T-helper 1 cell (primary cell): ENCODE data around the gene CUL7.

Source experiments
- DNase-seq, 5 donors: peaks; one replicate each; pipeline ENCODE4 v3.0.0-alpha.2; 2012 to 2020

Gene CUL7

DNA sequence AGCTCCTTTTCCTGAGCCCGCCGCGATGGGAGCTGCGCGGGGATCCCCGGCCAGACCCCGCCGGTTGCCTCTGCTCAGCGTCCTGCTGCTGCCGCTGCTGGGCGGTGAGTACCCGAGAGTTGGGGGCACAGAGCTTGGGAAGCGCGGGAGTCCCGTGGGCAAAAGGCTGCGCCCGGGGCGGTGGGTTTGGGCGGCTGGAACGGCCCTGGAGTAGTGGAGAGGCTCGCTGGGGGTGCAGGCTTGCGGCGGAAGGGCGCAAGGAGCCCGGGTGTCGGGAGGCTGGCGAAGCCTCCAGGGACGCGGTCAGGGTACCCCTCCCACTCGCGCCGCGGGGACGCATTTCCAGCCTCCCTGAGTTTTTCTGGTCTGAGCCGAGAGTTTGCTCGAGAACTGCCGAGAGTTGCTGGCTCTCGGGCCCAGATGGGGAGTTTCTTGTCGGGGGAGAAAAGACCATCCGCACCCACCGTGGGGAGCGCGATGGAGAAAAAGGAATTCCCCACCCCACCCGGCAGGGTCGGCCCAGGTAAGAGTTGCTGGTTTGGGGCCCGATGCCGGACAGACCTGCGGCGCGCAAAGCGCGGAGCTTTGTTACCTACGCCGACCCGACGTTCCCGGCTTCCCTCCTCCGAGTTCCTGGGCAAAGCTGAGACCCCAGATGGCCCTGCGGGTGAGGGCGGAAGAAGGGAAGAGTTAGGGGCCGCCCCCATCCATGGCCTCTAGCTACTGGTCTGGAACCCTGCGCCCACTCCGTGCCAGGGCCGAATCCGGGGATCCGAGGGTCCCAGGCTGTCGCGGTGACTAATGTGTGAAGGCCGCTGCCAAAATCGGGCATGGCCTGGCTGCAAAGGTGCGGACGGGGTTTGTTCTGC, 23.0 kb upstream of the CUL7 start:
- no peak for DNase-seq

GRCh38 chr6:43075670-43076463, 22.2 kb upstream of the CUL7 start, which contains the start of gene PTK7:
Gene PTK7, plus strand, starts transcription at chr6:43076314. Its CDS starts 175 bp downstream, at chr6:43076489.
- no peak for DNase-seq

DNA sequence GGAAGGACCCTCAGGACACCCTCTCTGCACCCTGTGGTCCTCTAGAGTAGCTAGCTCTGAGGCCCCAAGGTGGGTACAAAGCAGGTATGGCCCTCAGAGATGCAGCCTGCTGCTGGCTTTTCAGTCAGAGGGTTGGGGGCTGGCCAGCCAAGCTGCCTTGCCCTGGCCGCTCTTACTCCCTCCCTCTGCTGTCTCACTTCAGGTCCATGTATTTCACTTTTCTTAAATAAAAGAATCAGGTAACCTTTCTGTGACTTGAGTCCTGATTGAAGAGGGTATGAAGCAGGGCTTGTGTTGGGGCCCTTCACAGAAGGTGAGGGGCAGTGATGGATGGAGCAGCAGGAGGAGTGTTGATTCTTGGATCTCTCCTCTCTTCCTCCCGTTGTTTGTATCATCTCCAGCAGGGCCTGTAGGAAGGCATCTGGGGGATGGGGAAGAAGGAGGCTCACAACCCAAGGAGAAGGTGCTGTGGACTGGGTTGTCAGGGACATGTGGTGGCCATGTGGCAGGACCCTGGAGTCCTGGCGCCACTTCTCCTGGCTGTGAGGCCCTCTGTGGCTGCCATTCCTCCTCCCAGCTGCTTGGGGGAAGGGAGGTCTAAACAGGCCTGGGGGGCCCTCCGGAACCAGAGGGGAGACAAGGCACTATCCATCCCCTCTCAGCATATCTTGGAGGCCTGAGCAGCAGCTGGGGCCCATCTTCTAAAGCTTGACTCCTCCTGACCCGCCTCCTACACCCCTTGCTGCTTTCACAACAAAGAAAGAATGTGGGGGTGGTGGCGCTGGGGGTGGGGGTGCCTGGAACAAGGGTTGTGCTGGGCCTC, 21.4 kb upstream of the CUL7 start:
- no peak for DNase-seq

GRCh38 chr6:43070028-43070632, 16.5 kb upstream of the CUL7 start:
- peak in 1 of 5 donors; percentile 56 for DNase-seq

- DNase-seq, result no peak
Observed at GRCh38 chr6:43062818-43063217, 9.2 kb upstream of the CUL7 start.

GRCh38 chr6:43061861-43062260, 8.2 kb upstream of the CUL7 start:
- DNase-seq, result no peak

DNA sequence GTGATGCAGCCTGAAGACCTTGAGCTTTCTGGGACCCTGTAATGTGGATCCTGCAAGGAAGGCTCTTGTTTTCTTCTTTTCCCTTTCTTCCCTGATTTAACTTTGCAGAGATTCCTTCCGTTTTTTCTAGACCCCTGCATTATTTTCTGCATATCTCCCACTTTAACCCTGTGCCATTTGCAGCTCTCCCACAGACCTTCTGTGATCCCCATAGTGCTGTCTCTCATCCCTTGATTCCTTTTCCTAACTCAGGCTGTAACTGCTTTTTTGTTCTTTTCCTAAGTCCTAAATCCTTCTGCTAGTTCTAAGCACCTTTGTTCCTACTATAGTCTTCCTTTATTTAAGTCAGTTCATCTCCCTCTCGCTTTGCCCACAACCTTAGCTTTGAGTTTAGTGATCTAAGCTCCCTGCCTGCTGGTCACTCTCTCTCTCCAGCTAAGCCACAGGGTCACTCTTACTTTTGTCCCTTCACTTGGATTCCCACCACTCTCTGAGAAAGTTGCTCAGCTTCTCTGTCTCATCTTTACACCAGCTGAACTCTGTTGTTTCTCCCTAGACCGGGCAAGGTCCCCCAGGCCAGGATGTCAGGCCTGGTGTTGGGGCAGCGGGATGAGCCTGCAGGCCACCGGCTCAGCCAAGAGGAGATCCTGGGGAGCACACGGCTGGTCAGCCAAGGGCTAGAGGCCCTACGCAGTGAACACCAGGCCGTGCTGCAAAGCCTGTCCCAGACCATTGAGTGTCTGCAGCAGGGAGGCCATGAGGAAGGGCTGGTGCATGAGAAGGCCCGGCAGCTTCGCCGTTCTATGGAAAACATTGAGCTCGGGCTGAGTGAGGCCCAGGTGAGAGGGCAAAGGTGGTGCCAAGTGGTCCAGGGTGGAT, 7.3 kb upstream of the CUL7 start:
- no peak for DNase-seq

DNA sequence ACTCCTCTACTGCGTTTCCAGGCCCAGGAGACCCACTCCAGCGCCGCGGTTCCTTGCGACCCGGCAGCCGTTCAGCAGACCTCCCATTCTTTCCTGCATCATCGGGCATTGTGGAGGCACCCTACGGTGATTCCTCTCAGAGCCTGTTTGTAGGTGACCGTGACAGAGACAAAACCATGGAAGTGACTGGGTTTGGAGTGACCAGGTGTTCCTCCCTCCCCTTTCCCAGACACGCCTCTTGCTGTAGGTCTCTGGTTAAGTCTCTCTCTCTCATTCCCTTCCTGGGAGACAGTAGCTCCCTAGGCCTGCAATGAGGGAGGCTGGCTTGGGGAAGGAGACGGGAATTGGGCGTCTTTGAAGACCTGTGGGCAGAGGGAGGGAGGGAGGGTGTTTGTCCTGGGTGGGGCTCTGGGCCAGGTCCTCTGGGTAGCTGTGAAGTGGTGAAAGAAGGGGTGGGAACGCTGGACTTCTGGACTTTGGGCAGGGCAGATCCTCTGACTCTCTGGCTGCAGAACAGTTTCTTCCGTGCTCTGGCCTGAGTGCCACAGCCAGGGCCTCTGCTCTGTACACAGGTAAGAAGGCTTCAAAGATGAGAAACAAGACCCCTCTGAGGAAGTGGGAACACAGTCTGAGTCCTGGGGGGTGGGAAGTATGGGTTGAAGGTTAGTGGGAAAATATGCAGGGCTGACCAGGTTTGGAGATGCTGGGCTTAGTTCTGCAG, 6.5 kb upstream of the CUL7 start:
- DNase-seq, result no peak

DNA sequence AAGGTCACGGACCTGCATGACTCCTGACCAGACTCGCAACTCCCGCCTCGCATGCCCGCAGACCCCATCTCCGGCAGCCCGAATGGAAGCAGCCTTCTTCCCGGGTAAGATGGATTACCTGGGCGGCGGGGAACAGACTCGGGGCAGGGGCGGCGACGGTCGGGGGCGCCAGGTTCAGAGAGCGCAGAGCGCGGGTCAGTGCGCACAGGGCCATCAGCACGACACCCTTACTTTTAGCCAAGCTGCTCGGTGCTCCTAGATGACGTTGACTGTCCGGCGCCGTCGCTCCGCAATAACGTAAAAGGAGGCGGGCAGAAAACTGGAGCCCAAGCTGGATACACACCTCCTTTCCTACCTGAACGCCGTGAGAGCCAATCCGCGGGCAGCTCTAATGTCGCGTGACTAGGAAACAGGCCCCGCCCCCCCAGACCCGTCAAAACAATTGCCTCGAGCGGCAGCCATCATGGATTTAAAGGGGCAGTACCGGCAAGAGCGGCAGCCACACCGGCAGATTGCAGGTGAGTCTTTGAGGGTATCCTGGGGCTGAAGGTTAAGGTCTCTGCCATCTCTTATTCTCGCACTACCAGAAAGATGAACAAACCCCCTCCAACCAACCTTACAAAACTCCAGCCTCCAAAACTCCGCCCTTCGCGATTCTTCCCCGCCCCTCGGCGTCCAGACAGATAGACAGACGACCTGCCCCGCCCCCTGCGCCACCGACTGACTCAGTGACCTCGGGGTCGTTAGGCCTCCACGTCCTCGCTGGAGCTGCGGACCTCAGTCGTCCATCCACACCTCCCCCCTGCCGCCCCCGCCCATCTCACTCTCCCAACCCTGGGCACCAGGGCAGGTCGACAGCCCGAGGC, 5.8 kb upstream of the CUL7 start, which contains the start of the genes KLC4 and MRPL2:
Gene KLC4 (plus strand): TSS at position 464 of the 866 bp plus-strand sequence. CDS start 1,705 bp downstream, outside the sequence.
Gene MRPL2 (minus strand): TSS at position 267 of the 866 bp plus-strand sequence. CDS start 53 bp downstream, at position 214.
- peak; percentile 94 to 99 (median 96) for DNase-seq

DNA sequence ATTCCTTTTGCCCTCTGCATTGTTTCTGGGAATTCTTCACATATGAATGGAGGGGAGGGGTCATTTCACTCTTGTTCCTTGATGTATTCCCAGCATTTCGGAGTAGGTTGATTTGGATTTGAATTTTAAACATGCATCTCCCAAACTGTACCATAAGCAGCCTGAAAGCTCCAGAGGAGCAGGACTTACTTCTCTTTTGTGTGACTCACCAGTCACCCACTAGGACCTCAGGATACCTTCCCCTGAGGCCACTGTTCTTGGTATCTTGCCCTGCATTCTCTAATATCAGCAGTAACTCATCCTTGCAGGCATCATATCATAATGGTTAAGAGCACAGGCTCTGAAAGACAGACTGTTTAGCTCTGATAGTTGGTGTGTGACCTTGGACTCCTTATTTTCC, 4.9 kb upstream of the CUL7 start:
- no peak for DNase-seq

GRCh38 chr6:43055966-43056365, 2.3 kb upstream of the CUL7 start:
- DNase-seq, result no peak

DNA sequence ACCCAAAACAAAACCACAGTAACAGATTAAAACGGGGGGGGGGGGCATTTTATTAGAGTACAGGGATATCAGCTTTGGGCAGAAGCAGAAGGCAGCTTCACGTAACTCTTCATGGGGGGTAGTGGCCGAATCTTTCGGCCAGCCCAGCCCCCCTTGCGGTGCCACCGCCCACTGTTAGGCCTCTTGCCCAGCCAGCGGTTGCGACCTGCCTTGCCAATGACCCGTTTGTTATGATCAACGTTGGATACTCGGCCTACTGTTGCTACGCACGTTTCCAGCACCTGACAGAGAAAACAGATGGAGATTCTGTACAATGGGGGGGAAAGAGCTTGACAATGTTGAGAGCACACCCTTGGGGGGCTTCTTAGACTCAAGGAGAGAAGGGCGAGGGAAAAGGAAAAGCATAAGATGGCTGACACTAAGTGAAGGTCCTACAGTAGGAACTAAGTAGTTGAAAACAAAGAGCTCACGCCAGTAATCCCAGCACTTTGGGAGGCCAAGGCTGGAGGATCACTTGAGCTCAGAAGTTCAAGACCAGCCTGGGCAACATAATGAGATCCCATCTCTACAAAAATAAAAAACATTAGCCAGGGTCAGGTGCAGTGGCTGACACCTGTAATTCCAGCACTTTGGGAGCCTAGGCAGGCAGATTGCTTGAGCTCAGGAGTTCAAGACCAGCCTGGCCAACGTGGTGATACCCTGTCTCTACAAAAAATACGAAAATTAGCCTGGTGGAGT, 724 bp upstream of the CUL7 start:
- no peak for DNase-seq

GRCh38 chr6:43052842-43053544, 658 bp downstream of the CUL7 start:
- DNase-seq, result peak in 1 of 5 donors; percentile 18

- DNase-seq, result no peak
Observed at GRCh38 chr6:43052225-43052841, 1.3 kb downstream of the CUL7 start.

DNA sequence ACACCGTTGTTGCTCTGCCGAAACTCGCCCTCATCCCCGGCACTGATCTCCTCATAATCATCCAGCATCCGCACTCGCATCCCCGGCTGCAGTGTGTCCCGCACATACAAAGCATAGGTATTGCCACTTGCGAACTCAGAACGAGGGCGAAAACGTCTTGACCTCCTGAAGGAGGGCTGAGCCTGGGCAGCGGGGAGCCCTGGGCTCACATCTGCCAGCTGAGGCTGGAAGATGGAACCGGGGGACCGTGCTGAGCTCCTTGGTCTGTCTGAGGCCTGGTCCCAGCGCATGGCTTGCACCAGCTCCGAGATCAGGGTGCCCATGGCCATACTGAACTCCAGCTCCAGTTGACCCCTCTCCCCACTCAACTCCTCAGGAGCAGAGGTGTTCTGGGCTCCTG, 2.7 kb downstream of the CUL7 start:
- DNase-seq, result no peak

DNA sequence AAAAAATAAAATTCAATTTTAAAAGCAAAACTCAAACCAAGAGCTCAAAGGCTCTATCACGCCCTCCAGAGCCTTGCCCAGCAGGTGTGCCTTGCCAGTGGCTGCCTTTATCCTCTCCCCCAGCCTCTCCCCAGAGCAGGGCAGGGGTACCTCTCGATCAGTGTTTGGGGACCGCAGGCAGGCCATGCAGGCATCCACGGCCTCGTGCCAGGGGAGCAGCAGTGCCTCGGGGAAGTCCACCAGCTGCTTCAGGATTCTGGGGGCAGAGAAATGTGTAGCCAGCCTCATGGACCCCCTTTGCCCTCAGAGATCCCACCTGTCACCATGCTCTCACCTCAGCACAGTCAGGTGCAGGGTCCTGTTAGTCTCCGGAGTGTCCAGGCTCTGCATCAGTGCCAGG, 5.7 kb downstream of the CUL7 start:
- DNase-seq, result no peak

DNA sequence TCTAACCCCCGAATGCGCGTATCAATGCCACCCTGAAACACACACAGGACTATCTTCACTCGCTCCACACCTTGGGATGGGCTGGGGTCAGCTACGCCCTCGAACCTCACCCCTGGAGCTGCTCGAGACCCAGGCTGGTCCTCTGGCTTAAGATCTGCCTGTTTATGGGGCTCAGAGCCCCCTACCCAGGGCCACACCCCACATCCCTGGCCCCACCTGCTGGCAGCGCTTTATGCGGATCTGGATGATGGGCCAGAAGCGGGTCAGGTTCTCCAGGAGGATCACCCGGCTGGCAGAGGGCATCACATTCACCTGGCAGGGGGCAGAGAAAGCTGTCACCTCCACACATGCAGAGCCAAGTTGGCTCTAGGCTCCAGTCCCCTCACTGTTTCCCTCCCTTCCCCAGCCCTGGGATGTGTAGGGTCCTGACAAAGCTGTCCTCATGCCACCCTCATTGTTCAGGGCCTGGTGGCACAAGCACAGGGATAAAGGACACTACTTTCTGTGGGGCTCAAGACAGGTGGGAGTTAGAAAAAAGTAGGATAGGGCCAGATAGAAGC, 8.2 kb downstream of the CUL7 start:
- DNase-seq, result no peak
